Measurements from ENCODE around the gene CEP128. TPM values are rescaled to one million over a fixed set of nuclear protein-coding genes. Genes with fewer than 3 reads are reported as not detected.

CEP128 gene
- total RNA-seq, 1 experiment from 2014 or later = 12.0 TPM

- no peak for DNase-seq (ENCODE audit: low spot score)
- no peaks in the 10 kb centered on the region; the same call in 1 of the 2 replicates for H3K36me3 Mint-ChIP-seq
- no peak overlapping the region for H3K4me3 Mint-ChIP-seq
- POLR2A ChIA-PET = no interaction called here
- H3K27me3 Mint-ChIP-seq (ENCODE audit: low read depth) = no peaks in the 10 kb centered on the region
- H3K9me3 Mint-ChIP-seq = peaks cover 9% of the 10 kb centered on the region
- H3K27ac Mint-ChIP-seq = no peak overlapping the region
- ATAC-seq = no peak
- TF ChIP-seq IRF2 (CRISPR knock-in tag; IDR thresholded peaks at IDR 0.05; ENCODE audit: borderline replicate concordance, low read depth) (no peak), CDX4 (CRISPR knock-in tag; IDR thresholded peaks at IDR 0.05; ENCODE audit: borderline replicate concordance) (no peak), RELA (CRISPR knock-in tag; IDR thresholded peaks at IDR 0.05; ENCODE audit: borderline replicate concordance) (no peak), E2F5 (CRISPR knock-in tag; IDR thresholded peaks at IDR 0.05) (no peak), NR2C2 (CRISPR knock-in tag; IDR thresholded peaks at IDR 0.05) (no peak), ATF6 (CRISPR knock-in tag; IDR thresholded peaks at IDR 0.05) (no peak), CREM (CRISPR knock-in tag; IDR thresholded peaks at IDR 0.05) (no peak), NFYB (CRISPR knock-in tag; conservative IDR thresholded peaks at IDR 0.05; ENCODE audit: low read depth) (no peak), ZNF263 (CRISPR knock-in tag; IDR thresholded peaks at IDR 0.05; ENCODE audit: low read depth) (no peak), ERG (CRISPR knock-in tag; IDR thresholded peaks at IDR 0.05) (no peak), E2F4 (CRISPR knock-in tag; IDR thresholded peaks at IDR 0.05; ENCODE audit: borderline replicate concordance, low read depth) (no peak), CBFB (CRISPR knock-in tag; IDR thresholded peaks at IDR 0.05; ENCODE audit: low read depth) (no peak), ARID4B (CRISPR knock-in tag; IDR thresholded peaks at IDR 0.05; ENCODE audit: borderline replicate concordance) (no peak), ESRRA (CRISPR knock-in tag; IDR thresholded peaks at IDR 0.05; ENCODE audit: borderline replicate concordance) (no peak)
- CTCF ChIA-PET = no interaction called here
- H3K4me1 Mint-ChIP-seq = peaks cover 16% of the 10 kb centered on the region
Observed at GRCh38 chr14:80930095-80930494, 11.4 kb downstream of the CEP128 start.

Measured in WTC11 (cell line).